ENCODE measurements around the gene WDR83.

- TF ChIP-seq GATA2 (IDR thresholded peaks at IDR 0.05; ENCODE audit: low read depth, low read length) (no peak), GATA3 (IDR thresholded peaks at IDR 0.05; ENCODE audit: low read depth, low read length) (no peak)
Observed at GRCh38 chr19:12687496-12688196, 21.0 kb downstream of the WDR83 start, which contains the start of gene GNG14.

Data from SH-SY5Y (cell line).